G401.6 (cell line): ENCODE results near the gene ISCU.
"Not testable (repeated sequence)": the region's sequence is repeated elsewhere in the genome, so short reads cannot be mapped to it uniquely, and the experiment has no call there.

Experiments
- FAIRE-seq: peaks from 2 replicates; lab custom pipeline; 2012; peaks lifted over from hg19 to GRCh38; lab: Jason Lieb, UNC

Gene ISCU

DNA sequence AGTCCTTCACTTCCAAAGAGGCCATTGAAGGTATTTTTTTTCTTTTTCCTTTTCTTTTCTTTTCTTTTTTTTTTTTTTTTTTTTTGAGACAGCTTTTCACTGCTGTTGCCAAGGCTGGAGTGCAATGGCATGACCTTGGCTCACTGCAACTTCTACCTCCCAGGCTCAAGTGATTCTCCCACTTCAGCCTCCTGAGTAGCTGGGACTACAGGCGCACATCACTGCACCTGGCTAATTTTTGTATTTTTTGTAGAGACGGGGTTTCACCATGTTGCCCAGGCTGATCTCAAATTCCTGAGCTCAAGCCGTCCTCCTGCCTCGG lies 56.5 kb downstream of the ISCU start:
- FAIRE-seq, result not testable (repeated sequence)
